B cell (primary cell): ENCODE results near the gene CHAF1A.

Experiments used
- CTCF ChIP-seq: fragments of 200-600 bp; IDR thresholded peaks from one replicate; pipeline ENCODE4 v1.8.0; 2022; ENCODE audit warnings: antibody characterized with exemption, mild to moderate bottlenecking
- EZH2 ChIP-seq: IDR thresholded peaks from 2 replicates; pipeline ENCODE4 v1.6.1; 2012; ENCODE audit warnings: borderline replicate concordance, low read depth, mild to moderate bottlenecking, moderate library complexity, low read length; ENCODE audit not compliant: insufficient read depth, poor library complexity, severe bottlenecking

- TF ChIP-seq CTCF (no peak), EZH2 (no peak)
These were observed 86.1 kb downstream of the CHAF1A start for GRCh38 chr19:4488496-4488895.
